ENCODE measurements around the gene ANKLE1.

Gene ANKLE1

GRCh38 chr19:17282488-17283125 is 906 bp downstream of the ANKLE1 start (continued):
- no peak for TF ChIP-seq ZNF768 (tag by site-specific recombination; IDR thresholded peaks at IDR 0.05)
- TF ChIP-seq ZNF785 (tag by site-specific recombination; IDR thresholded peaks at IDR 0.05): no peak
- TF ChIP-seq TSHZ1 (tag by site-specific recombination; IDR thresholded peaks at IDR 0.05; ENCODE audit: borderline replicate concordance): no peak
- no peak; the same call in 1 of the 2 replicates for TF ChIP-seq SP7 (tag by site-specific recombination; IDR thresholded peaks at IDR 0.05)
- TF ChIP-seq ZSCAN16 (tag by site-specific recombination; IDR thresholded peaks at IDR 0.05): no peak
- no peak for TF ChIP-seq ATF2 (tag by site-specific recombination; IDR thresholded peaks at IDR 0.05; ENCODE audit: low read depth)
- no peak for TF ChIP-seq ZNF449 (tag by site-specific recombination; IDR thresholded peaks at IDR 0.05)
- TF ChIP-seq ZBTB20 (tag by site-specific recombination; IDR thresholded peaks at IDR 0.05): 0 out of 2 replicates have a peak, but pooled peaks have one; percentile 12
- no peak for TF ChIP-seq ZNF138 (tag by site-specific recombination; IDR thresholded peaks at IDR 0.05; ENCODE audit: borderline replicate concordance)
- TF ChIP-seq ZNF580 (tag by site-specific recombination; IDR thresholded peaks at IDR 0.05): no peak
- TF ChIP-seq ZNF391 (tag by site-specific recombination; IDR thresholded peaks at IDR 0.05; ENCODE audit: borderline replicate concordance, low read depth): no peak
- no peak for TF ChIP-seq ZNF155 (tag by site-specific recombination; IDR thresholded peaks at IDR 0.05)
- TF ChIP-seq RBAK (tag by site-specific recombination; IDR thresholded peaks at IDR 0.05): no peak
- TF ChIP-seq ZNF354C (tag by site-specific recombination; IDR thresholded peaks at IDR 0.05; ENCODE audit: borderline replicate concordance, low read depth): no peak
- no peak for TF ChIP-seq ZNF23 (tag by site-specific recombination; IDR thresholded peaks at IDR 0.05; ENCODE audit: borderline replicate concordance)
- TF ChIP-seq ZNF214 (tag by site-specific recombination; IDR thresholded peaks at IDR 0.05; ENCODE audit: borderline replicate concordance): no peak
- no peak for TF ChIP-seq EGR2 (tag by site-specific recombination; IDR thresholded peaks at IDR 0.05; ENCODE audit: low read depth)
- no peak for TF ChIP-seq ZBTB1 (tag by site-specific recombination; IDR thresholded peaks at IDR 0.05)
- peak; percentile 83; the same call in 1 of the 2 replicates for TF ChIP-seq ZNF394 (tag by site-specific recombination; IDR thresholded peaks at IDR 0.05; ENCODE audit: borderline replicate concordance)
- no peak for TF ChIP-seq ZNF621 (tag by site-specific recombination; IDR thresholded peaks at IDR 0.05)
- TF ChIP-seq, protein P1, sequence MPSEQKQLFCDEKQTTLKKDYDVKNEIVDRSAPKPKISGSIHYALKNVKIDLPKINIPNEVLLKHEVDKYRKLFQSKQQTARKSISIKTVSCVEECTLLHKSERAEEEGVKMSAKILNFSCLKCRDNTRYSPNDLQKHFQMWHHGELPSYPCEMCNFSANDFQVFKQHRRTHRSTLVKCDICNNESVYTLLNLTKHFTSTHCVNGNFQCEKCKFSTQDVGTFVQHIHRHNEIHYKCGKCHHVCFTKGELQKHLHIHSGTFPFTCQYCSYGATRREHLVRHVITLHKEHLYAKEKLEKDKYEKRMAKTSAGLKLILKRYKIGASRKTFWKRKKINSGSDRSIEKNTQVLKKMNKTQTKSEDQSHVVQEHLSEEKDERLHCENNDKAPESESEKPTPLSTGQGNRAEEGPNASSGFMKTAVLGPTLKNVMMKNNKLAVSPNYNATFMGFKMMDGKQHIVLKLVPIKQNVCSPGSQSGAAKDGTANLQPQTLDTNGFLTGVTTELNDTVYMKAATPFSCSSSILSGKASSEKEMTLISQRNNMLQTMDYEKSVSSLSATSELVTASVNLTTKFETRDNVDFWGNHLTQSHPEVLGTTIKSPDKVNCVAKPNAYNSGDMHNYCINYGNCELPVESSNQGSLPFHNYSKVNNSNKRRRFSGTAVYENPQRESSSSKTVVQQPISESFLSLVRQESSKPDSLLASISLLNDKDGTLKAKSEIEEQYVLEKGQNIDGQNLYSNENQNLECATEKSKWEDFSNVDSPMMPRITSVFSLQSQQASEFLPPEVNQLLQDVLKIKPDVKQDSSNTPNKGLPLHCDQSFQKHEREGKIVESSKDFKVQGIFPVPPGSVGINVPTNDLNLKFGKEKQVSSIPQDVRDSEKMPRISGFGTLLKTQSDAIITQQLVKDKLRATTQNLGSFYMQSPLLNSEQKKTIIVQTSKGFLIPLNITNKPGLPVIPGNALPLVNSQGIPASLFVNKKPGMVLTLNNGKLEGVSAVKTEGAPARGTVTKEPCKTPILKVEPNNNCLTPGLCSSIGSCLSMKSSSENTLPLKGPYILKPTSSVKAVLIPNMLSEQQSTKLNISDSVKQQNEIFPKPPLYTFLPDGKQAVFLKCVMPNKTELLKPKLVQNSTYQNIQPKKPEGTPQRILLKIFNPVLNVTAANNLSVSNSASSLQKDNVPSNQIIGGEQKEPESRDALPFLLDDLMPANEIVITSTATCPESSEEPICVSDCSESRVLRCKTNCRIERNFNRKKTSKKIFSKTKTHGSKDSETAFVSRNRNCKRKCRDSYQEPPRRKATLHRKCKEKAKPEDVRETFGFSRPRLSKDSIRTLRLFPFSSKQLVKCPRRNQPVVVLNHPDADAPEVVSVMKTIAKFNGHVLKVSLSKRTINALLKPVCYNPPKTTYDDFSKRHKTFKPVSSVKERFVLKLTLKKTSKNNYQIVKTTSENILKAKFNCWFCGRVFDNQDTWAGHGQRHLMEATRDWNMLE (tag by site-specific recombination; conservative IDR thresholded peaks at IDR 0.05; ENCODE audit: low read depth): no peak
- TF ChIP-seq KLF7 (tag by site-specific recombination; IDR thresholded peaks at IDR 0.05; ENCODE audit: borderline replicate concordance): no peak
- TF ChIP-seq ZXDB (tag by site-specific recombination; IDR thresholded peaks at IDR 0.05): peak; percentile 44
- TF ChIP-seq ZNF121 (tag by site-specific recombination; IDR thresholded peaks at IDR 0.05): peak; percentile 63; the same call in 1 of the 2 replicates
- no peak for TF ChIP-seq ZNF560 (tag by site-specific recombination; IDR thresholded peaks at IDR 0.05; ENCODE audit: borderline replicate concordance)
- TF ChIP-seq, protein P2, sequence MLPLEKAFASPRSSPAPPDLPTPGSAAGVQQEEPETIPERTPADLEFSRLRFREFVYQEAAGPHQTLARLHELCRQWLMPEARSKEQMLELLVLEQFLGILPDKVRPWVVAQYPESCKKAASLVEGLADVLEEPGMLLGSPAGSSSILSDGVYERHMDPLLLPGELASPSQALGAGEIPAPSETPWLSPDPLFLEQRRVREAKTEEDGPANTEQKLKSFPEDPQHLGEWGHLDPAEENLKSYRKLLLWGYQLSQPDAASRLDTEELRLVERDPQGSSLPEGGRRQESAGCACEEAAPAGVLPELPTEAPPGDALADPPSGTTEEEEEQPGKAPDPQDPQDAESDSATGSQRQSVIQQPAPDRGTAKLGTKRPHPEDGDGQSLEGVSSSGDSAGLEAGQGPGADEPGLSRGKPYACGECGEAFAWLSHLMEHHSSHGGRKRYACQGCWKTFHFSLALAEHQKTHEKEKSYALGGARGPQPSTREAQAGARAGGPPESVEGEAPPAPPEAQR (tag by site-specific recombination; IDR thresholded peaks at IDR 0.05): no peak

All from HEK293 (cell line).